Liver (tissue), 9 donors: ENCODE measurements around the gene CHAT. TPM values are rescaled to one million over a fixed set of nuclear protein-coding genes. Genes with fewer than 3 reads are reported as not detected.

ENCODE experiments used
- DNase-seq: peaks from one replicate; pipeline ENCODE4 v3.0.0-alpha.2; 2017; ENCODE audit warnings: low spot score
- H3K27ac ChIP-seq, 2 donors: one replicate each; pipeline ENCODE4 v1.7.0; 2013; ENCODE audit warnings: inconsistent platforms in 2 of 2, low read length in 2 of 2, control low read depth in 1 of 2, low read depth in 1 of 2, mild to moderate bottlenecking in 1 of 2
- H3K27me3 ChIP-seq, 4 donors: one replicate each; pipeline versions ENCODE4 v1.6.1 to v1.7.0; 2013; ENCODE audit warnings: low read length in 3 of 4, inconsistent platforms in 1 of 4, mild to moderate bottlenecking in 1 of 4, moderate library complexity in 1 of 4; ENCODE audit not compliant: control insufficient read depth in 4 of 4, insufficient read depth in 4 of 4
- H3K36me3 ChIP-seq, 4 donors: one replicate each; pipeline versions ENCODE4 v1.6.1 to v1.7.0; 2013; ENCODE audit warnings: low read length in 3 of 4, mild to moderate bottlenecking in 3 of 4, low read depth in 1 of 4, moderate library complexity in 1 of 4; ENCODE audit not compliant: control insufficient read depth in 4 of 4, insufficient read depth in 3 of 4
- H3K4me1 ChIP-seq, 4 donors: one replicate each; pipeline versions ENCODE4 v1.6.1 to v1.7.0; 2013; ENCODE audit warnings: low read length in 3 of 4, mild to moderate bottlenecking in 3 of 4, moderate library complexity in 1 of 4; ENCODE audit not compliant: control insufficient read depth in 4 of 4, insufficient read depth in 4 of 4
- H3K4me3 ChIP-seq, 3 donors: one replicate each; pipeline versions ENCODE4 v1.6.1 to v1.7.0; 2013; ENCODE audit warnings: low read length in 3 of 3, control low read depth in 1 of 3, low read depth in 1 of 3, mild to moderate bottlenecking in 1 of 3
- H3K9ac ChIP-seq, 2 donors: one replicate each; pipeline ENCODE4 v1.7.0; 2013; ENCODE audit warnings: low read length in 2 of 2, mild to moderate bottlenecking in 2 of 2, moderate library complexity in 2 of 2, control low read depth in 1 of 2, low read depth in 1 of 2
- H3K9me3 ChIP-seq, 4 donors: one replicate each; pipeline versions ENCODE4 v1.6.1 to v1.7.0; 2013; ENCODE audit warnings: low read length in 3 of 4; ENCODE audit not compliant: control insufficient read depth in 4 of 4
- EGR1 ChIP-seq, 2 donors: IDR thresholded peaks; 2 replicates each; pipeline ENCODE4 v1.6.1; 2016 to 2018; ENCODE audit warnings: antibody characterized with exemption in 2 of 2, low read depth in 2 of 2
- FOXA1 ChIP-seq: IDR thresholded peaks from 2 replicates; pipeline ENCODE4 v1.6.1; 2016; ENCODE audit warnings: antibody characterized with exemption
- FOXA2 ChIP-seq: IDR thresholded peaks from 2 replicates; pipeline ENCODE4 v1.6.1; 2016; ENCODE audit warnings: antibody characterized with exemption
- GABPA ChIP-seq, 2 donors: IDR thresholded peaks in 1 of 2; conservative IDR thresholded peaks in 1 of 2; 2 replicates each; pipeline ENCODE4 v1.6.1; 2016; ENCODE audit warnings: antibody characterized with exemption in 2 of 2, mild to moderate bottlenecking in 1 of 2, moderate library complexity in 1 of 2
- HNF4A ChIP-seq, 2 donors: conservative IDR thresholded peaks; 2 replicates each; pipeline ENCODE4 v1.6.1; 2016; ENCODE audit warnings: antibody characterized with exemption in 2 of 2, mild to moderate bottlenecking in 2 of 2
- HNF4G ChIP-seq: IDR thresholded peaks from 2 replicates; pipeline ENCODE4 v1.6.1; 2016; ENCODE audit warnings: antibody characterized with exemption
- JUND ChIP-seq, 2 donors: IDR thresholded peaks; 2 replicates each; pipeline ENCODE4 v1.6.1; 2016; ENCODE audit warnings: antibody characterized with exemption in 2 of 2
- NR2F2 ChIP-seq: IDR thresholded peaks from 2 replicates; pipeline ENCODE4 v1.6.1; 2016; ENCODE audit warnings: antibody characterized with exemption
- RAD21 ChIP-seq, 2 donors: IDR thresholded peaks; 2 replicates each; pipeline ENCODE4 v1.6.1; 2016; ENCODE audit warnings: antibody characterized with exemption in 2 of 2, mild to moderate bottlenecking in 2 of 2
- RXRA ChIP-seq, 2 donors: IDR thresholded peaks; 2 replicates each; pipeline ENCODE4 v1.6.1; 2017 to 2018; ENCODE audit warnings: antibody characterized with exemption in 2 of 2, mild to moderate bottlenecking in 1 of 2
- SP1 ChIP-seq: IDR thresholded peaks from 2 replicates; pipeline ENCODE4 v1.6.1; 2018; ENCODE audit warnings: antibody characterized with exemption, mild to moderate bottlenecking
- TAF1 ChIP-seq: conservative IDR thresholded peaks from 2 replicates; pipeline ENCODE4 v1.6.1; 2016; ENCODE audit warnings: antibody characterized with exemption, mild to moderate bottlenecking
- YY1 ChIP-seq: IDR thresholded peaks from 2 replicates; pipeline ENCODE4 v1.6.1; 2016; ENCODE audit warnings: antibody characterized with exemption, mild to moderate bottlenecking
- WGBS: extraction: QIAGEN DNeasy Blood & Tissue Kit; methylation state at CpG from one replicate; pipeline ENCODE4 v1.1.7; 2013; 5-methylcytosine and 5-hydroxymethylcytosine counted together
- polyA plus RNA-seq, 2 donors: library from polyadenylated mRNA; stranded (reverse) in 1 of 2; unstranded in 1 of 2; fragments of 200-250 nt in 1 of 2; fragments of >200 nt in 1 of 2; fragmentation: Nextera tagmentation in 1 of 2; extraction: Ambion mirVana in 1 of 2; gene quantifications; one replicate each; pipeline versions ENCODE4 v1.2.1 to v1.2.3, GENCODE V29; 2013 to 2015
- total RNA-seq, 2 donors: library from RNA; depleted of rRNA; stranded (reverse); fragments of >200 nt; gene quantifications; one replicate each; pipeline ENCODE4 v1.2.3, GENCODE V29; 2014
- TF ChIP-seq, protein P1 (sequence below): IDR thresholded peaks from 2 replicates; pipeline ENCODE4 v1.6.1; 2016; ENCODE audit warnings: antibody characterized with exemption, mild to moderate bottlenecking
- TF ChIP-seq, protein P2 (sequence below): fragments of 150-350 bp; IDR thresholded peaks from 2 replicates; pipeline ENCODE4 v1.5.1; 2017; ENCODE audit warnings: improper control_type of control experiment, low read depth, low read length; ENCODE audit not compliant: missing input control
- TF ChIP-seq, protein P3 (sequence below): IDR thresholded peaks from 2 replicates; pipeline ENCODE4 v1.6.1; 2016; ENCODE audit warnings: antibody characterized with exemption
- TF ChIP-seq, protein P4 (sequence below): IDR thresholded peaks from 2 replicates; pipeline ENCODE4 v1.6.1; 2016; ENCODE audit warnings: antibody characterized with exemption
- TF ChIP-seq, protein P5 (sequence below): IDR thresholded peaks from 2 replicates; pipeline ENCODE4 v1.6.1; 2016; ENCODE audit warnings: antibody characterized with exemption
- donor health status: healthy.
- donor health status: healthy.
- donor health status: healthy.
- donor health status: healthy.
- donor health status: healthy.

CHAT gene
- total and polyA plus RNA-seq, 4 donors = not detected

DNA sequence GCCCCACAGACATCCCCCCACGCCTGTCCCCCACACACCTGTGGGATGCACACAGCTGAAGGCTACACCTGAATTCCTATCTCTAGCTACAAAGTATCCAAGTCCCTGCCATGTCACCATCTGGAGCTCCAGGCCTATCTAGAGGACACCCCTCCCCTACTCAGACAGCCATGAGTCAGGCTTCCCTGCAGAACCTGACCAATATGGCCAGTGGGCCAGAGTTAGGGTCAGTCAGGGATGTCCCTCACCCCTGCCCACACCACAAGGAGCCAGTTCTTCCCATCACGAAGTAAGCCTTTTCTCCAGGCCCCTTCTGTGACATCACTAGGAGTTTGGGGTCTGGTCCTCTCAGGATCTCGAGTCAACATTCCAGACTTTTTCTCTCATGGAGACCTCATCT is 14.3 kb upstream of the CHAT start:
- no peaks in the 10 kb centered on the region for H3K36me3 ChIP-seq
- H3K4me1 ChIP-seq = no peaks in the 10 kb centered on the region
- no peak overlapping the region for H3K4me3 ChIP-seq
- TF ChIP-seq JUND (IDR thresholded peaks at IDR 0.05) (no peak), RXRA (IDR thresholded peaks at IDR 0.05) (no peak), GABPA (IDR thresholded peaks at IDR 0.05 in 1 of 2, conservative IDR thresholded peaks at IDR 0.05 in 1 of 2) (no peak), FOXA2 (no peak), SP1 (no peak), FOXA1 (no peak), RAD21 (IDR thresholded peaks at IDR 0.05) (no peak), NR2F2 (no peak), YY1 (no peak), TAF1 (no peak), EGR1 (IDR thresholded peaks at IDR 0.05; ENCODE audit: low read depth in 2 of 2) (no peak), HNF4A (conservative IDR thresholded peaks at IDR 0.05) (no peak), HNF4G (no peak)
- TF ChIP-seq, protein P1, sequence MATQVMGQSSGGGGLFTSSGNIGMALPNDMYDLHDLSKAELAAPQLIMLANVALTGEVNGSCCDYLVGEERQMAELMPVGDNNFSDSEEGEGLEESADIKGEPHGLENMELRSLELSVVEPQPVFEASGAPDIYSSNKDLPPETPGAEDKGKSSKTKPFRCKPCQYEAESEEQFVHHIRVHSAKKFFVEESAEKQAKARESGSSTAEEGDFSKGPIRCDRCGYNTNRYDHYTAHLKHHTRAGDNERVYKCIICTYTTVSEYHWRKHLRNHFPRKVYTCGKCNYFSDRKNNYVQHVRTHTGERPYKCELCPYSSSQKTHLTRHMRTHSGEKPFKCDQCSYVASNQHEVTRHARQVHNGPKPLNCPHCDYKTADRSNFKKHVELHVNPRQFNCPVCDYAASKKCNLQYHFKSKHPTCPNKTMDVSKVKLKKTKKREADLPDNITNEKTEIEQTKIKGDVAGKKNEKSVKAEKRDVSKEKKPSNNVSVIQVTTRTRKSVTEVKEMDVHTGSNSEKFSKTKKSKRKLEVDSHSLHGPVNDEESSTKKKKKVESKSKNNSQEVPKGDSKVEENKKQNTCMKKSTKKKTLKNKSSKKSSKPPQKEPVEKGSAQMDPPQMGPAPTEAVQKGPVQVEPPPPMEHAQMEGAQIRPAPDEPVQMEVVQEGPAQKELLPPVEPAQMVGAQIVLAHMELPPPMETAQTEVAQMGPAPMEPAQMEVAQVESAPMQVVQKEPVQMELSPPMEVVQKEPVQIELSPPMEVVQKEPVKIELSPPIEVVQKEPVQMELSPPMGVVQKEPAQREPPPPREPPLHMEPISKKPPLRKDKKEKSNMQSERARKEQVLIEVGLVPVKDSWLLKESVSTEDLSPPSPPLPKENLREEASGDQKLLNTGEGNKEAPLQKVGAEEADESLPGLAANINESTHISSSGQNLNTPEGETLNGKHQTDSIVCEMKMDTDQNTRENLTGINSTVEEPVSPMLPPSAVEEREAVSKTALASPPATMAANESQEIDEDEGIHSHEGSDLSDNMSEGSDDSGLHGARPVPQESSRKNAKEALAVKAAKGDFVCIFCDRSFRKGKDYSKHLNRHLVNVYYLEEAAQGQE = no peak
- TF ChIP-seq, protein P2, sequence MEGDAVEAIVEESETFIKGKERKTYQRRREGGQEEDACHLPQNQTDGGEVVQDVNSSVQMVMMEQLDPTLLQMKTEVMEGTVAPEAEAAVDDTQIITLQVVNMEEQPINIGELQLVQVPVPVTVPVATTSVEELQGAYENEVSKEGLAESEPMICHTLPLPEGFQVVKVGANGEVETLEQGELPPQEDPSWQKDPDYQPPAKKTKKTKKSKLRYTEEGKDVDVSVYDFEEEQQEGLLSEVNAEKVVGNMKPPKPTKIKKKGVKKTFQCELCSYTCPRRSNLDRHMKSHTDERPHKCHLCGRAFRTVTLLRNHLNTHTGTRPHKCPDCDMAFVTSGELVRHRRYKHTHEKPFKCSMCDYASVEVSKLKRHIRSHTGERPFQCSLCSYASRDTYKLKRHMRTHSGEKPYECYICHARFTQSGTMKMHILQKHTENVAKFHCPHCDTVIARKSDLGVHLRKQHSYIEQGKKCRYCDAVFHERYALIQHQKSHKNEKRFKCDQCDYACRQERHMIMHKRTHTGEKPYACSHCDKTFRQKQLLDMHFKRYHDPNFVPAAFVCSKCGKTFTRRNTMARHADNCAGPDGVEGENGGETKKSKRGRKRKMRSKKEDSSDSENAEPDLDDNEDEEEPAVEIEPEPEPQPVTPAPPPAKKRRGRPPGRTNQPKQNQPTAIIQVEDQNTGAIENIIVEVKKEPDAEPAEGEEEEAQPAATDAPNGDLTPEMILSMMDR = no peak
- TF ChIP-seq, protein P3, sequence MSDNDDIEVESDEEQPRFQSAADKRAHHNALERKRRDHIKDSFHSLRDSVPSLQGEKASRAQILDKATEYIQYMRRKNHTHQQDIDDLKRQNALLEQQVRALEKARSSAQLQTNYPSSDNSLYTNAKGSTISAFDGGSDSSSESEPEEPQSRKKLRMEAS = no peak
- TF ChIP-seq, protein P4, sequence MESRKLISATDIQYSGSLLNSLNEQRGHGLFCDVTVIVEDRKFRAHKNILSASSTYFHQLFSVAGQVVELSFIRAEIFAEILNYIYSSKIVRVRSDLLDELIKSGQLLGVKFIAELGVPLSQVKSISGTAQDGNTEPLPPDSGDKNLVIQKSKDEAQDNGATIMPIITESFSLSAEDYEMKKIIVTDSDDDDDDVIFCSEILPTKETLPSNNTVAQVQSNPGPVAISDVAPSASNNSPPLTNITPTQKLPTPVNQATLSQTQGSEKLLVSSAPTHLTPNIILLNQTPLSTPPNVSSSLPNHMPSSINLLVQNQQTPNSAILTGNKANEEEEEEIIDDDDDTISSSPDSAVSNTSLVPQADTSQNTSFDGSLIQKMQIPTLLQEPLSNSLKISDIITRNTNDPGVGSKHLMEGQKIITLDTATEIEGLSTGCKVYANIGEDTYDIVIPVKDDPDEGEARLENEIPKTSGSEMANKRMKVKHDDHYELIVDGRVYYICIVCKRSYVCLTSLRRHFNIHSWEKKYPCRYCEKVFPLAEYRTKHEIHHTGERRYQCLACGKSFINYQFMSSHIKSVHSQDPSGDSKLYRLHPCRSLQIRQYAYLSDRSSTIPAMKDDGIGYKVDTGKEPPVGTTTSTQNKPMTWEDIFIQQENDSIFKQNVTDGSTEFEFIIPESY = no peak
- TF ChIP-seq, protein P5, sequence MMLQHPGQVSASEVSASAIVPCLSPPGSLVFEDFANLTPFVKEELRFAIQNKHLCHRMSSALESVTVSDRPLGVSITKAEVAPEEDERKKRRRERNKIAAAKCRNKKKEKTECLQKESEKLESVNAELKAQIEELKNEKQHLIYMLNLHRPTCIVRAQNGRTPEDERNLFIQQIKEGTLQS = no peak
- DNase-seq = no peak
- H3K9me3 ChIP-seq = no peaks in the 10 kb centered on the region
- peaks cover 0 to 11% (median 0%) of the 10 kb centered on the region in 4 donors for H3K27me3 ChIP-seq
- no peak overlapping the region for H3K27ac ChIP-seq
- 71% methylated on average over 3 of the region's 3 CpGs for WGBS
- H3K9ac ChIP-seq = no peak overlapping the region
